Retinal pigment epithelial cell (primary cell): ENCODE data around the gene ANKRD63.

Source experiments
- DNase-seq: peaks from one replicate; pipeline ENCODE4 v3.0.0-alpha.2; 2010; ENCODE audit warnings: low read depth
- H3K4me3 ChIP-seq: 2 replicates; pipeline ENCODE4 v1.5.1; 2011; ENCODE audit warnings: mild to moderate bottlenecking, low read length, control low read depth, moderate library complexity
- CTCF ChIP-seq: conservative IDR thresholded peaks from 2 replicates; pipeline ENCODE4 v1.5.1; 2011; ENCODE audit warnings: low read depth, low read length, control low read depth, inconsistent platforms

The ANKRD63 gene

GRCh38 chr15:40253167-40253790 is 29.6 kb downstream of the ANKRD63 start:
- peak overlapping the region; percentile 49 for H3K4me3 ChIP-seq
- no peak for DNase-seq
- no peak for TF ChIP-seq CTCF

- no peak for TF ChIP-seq CTCF
- H3K4me3 ChIP-seq: peak overlapping the region; percentile 49
- no peak for DNase-seq
Observed at GRCh38 chr15:40252438-40253166, 30.3 kb downstream of the ANKRD63 start.

DNA sequence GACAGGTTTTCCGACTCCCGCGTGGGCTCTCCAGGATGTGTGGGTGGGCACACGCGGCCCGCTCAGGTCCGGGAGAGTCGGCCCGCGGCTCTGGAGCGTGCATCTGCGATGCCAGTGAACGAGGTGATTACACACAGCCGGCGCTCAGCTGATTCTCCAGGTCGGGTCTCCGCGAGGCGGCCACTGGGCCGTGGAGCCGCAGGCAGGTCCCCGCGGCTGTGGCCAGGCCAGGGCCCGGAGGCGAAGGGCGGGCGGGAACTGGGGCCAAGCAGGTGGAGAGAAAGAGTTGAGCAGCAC is 30.8 kb downstream of the ANKRD63 start:
- TF ChIP-seq CTCF: no peak
- peak overlapping the region; percentile 49 for H3K4me3 ChIP-seq
- no peak for DNase-seq

DNA sequence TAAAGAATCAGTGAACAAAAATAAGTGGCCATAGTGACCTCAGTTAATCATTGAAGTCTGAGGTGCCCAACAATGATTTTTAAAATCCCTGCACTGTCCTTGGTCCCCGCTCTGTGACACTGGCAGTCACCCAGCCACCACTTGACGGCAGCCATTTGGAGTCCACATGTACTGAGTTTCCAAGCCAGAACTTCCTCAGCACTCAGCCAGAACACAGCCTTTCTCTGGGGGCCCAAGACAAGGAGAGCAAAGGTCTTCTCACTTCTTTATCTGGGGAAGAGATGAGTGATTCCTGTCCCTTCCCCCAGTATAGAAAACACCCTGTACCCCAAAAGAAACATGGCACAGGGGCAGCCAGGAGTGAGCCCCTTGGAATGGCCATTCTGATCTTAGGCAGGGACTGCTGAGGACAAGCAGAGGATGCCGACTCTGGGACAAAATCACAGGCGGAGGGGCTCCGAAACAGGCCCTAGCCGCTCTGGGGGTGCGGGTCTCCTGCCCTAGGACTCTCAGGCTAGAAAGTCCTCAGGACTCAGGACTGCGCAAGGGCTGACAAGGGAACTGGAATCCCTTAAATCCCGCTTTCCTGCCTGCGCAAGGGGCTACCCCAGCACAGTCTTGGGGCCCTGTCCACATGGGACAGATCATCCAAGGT is 31.3 kb downstream of the ANKRD63 start:
- DNase-seq: no peak
- TF ChIP-seq CTCF: no peak
- H3K4me3 ChIP-seq: no peak overlapping the region

DNA sequence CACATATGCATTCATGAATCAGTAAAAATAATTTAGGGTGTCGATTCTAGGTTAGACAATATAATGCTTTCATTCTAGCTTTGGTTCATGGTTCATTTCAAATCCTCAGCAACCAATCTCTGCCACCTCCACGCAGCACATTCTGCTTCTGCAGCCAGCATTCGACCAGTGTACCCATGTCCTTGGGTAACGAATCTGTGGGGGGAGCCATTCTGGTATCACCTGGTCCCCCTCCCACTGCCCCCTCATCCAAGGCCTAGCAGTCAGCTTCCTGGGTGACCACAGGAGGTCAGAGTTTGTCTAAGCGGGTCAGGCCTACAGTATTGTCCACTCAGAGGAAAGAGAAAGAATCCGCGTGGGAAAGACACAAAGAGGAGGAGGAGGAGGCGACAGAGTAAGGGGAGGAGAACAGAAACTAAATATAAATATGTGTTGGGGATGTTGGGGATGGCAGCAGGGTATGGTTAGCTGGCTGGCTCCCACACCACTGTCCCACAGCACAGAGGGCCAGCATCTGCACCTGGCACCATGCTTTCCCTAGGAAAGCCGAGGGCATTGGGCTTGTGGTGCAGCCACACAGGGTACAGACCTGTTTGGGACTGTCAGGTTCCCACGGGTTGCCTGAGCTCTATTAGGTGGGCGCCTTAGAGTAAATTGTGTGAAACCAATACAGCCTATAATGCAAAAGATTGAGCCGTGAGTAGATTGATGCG is 31.9 kb downstream of the ANKRD63 start:
- TF ChIP-seq CTCF: no peak
- DNase-seq: no peak
- H3K4me3 ChIP-seq: no peak overlapping the region

DNA sequence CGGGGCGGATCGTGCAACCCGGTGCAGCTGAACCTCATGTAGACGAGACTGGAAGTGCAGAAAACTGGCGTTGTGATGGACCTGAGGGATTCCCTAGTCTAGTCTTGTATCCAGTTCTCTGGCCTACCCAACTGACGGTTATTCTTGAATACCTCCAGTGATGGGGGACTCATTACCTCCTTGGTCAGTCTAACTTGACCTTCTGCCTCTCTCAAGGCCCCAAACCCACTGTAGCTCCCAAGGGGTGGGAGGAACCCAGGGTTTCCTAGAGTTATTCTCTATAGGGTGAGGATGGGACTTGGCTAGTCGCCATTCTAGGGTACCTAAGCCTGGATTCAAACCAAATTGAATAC is 32.6 kb downstream of the ANKRD63 start:
- DNase-seq: no peak
- TF ChIP-seq CTCF: no peak
- no peak overlapping the region for H3K4me3 ChIP-seq
